NOMO-1 treated with DMSO at 0.1 percent for 48 hours (cell line): Measurements from ENCODE around the gene RAB31.
A peak's percentile ranks its signal among the peaks of the same experiment; 100 is the strongest.
"Not testable (repeated sequence)": the region's sequence is repeated elsewhere in the genome, so short reads cannot be mapped to it uniquely, and the experiment has no call there.

Experiments used
- DNase-seq: peaks from one replicate; lab custom pipeline; 2025; ENCODE audit not compliant: unreplicated experiment; lab: John Stamatoyannopoulos, UW

Gene RAB31

DNA sequence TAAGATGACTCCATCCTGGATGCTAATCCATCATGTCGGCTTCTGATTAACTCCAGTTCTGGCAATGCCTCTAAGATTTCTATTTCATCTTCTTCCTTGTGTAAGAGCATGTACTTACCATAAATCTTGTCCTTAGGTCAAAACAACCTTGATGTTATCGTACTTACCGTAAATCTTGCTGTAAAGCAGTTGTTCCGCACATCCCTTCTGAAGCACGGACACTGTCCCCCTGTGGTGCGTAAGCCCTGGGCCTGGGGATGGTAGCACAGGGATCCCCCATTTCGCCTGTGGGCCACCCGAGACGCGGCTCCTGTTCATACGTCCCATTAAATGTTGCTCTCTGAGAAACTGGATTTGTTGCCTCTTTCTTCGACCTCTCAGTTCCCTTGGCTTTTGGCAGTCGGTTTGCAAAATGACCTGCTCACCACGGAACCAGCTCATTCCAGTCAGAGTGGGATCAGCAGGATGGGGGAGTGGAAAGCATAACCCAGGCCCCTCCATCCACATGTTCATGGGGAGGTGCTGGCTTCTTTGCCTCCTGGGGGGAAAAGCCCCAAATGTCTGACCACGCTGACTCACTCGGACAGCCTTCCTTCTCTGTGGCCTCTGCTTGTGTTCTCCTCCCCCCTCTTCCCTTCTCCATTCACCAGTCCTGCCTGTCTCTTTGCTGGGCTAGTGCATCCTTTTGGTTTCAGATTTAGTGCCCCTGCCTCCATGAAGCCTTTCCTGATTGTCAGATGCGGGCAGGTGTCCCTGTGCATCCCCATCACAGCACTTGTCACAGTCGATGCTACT, 49.9 kb downstream of the RAB31 start:
- no peak for DNase-seq

DNA sequence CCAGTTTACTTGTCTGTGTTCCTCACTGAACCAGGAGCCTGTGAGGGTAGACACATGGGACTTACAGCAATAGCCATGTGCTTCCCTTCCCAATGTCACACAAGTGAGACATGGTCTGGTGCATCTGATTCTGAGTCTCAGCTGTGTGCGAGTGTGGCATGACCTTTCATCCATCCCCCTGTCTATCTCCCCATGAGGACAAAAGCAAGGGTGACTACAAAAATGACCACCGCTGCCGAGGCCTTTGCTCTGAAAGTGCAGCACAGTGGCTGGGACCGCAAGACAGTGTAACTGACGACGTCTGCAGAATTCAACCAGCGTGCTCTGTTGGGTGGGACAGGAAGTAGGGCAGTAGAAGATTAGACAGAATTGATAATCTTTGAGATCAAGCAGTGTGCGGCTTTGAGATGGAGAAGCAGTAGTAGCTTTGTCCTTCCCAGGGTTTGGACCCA, 50.5 kb downstream of the RAB31 start:
- no peak for DNase-seq

DNA sequence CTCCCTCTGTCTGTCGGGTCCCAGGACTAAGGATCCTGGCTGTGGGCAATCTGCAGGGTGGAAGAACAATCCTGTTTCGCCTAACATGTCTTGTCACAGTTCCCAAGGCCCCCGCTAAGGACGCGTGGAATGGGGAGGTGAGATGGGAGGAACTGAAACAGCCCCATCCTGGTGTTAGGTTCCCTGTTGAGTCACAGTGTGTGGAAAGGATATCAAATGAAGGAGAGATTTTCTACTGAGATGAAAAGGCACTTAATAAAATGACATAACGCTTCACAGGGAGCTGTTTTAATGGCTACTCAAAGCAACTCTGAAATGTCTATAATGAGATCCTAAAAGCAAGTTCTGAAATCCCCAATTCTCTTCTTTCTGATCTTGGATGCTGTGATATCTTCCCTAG, 52.5 kb downstream of the RAB31 start:
- DNase-seq = no peak

DNA sequence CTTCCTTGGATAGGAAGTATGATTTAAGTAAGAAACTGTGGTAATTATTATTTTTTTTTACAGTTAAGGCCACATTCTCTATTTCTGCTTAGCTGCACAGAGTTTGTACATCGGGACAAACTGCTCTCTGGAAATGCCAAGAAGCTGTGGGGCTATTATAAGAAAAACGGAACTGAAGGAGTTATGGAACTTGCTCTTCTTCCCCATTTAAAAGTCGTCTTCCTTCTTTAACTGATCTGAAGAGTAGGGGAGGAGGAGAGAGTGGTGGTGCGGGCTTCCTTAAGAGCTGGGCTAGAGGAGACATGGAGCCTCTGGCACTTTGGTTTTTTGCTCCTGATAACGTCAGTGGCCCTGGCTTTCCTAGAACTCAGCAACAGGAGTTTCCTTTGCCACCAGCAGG, 54.4 kb downstream of the RAB31 start:
- peak; percentile 94 for DNase-seq

DNA sequence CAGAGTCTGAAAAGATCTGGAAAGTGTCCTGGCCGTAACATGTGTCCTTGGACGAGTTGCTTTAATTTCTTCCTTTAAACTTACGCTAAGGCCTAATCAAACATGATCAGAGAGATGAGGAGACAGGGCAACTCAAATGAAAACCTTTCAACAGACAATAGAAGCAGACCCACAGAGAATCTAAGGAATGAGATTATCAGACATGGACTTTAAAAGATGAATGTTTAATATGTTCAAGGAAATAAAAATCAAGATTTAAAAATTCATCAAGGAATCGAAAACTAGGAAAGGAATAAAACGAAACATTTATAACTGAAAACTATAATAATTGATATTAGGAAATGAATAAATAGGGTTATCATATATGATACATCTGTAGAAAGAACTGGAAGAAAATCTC, 55.1 kb downstream of the RAB31 start:
- DNase-seq = no peak

DNA sequence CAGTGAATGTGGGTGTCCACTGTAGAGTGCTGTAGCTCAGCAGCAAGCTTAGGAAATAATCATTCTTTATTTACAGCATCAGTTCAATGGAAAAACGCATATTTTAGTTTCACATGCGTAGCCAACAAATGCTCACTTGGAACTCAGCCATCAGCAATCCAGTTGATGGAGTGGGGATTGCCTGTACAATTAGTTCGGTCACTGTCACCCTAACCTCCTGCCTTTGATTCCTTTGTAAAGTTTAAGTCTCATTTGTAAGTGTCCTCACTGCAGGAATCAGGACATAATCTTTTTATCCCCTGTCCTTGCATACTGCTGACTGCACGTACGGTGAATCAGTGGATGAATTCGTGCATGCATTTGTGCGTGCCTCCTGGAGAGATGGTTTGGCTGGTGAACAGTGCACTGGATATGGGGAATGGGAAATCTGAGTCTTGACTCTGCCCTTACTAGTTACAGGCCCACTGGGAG, 55.9 kb downstream of the RAB31 start:
- DNase-seq = no peak

DNA sequence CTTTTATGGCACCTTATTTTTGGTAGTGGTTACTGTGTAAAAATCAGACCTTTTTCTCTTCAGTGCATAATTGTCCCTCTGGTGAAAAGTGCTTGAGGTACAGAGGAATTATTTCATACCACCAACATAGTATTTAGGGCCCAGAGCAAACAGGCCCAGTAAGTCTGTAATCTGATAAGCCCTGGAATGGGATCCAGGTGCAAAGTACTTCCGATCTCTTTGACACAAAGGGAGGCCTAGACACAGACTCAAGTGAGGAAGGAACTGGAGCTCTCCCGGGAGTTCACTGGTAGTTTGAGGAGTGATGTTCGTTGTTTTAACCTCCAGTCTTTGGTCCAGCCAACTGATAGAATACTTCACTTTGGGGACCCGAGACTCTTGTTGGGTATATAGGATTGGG, 57.4 kb downstream of the RAB31 start:
- DNase-seq = no peak

DNA sequence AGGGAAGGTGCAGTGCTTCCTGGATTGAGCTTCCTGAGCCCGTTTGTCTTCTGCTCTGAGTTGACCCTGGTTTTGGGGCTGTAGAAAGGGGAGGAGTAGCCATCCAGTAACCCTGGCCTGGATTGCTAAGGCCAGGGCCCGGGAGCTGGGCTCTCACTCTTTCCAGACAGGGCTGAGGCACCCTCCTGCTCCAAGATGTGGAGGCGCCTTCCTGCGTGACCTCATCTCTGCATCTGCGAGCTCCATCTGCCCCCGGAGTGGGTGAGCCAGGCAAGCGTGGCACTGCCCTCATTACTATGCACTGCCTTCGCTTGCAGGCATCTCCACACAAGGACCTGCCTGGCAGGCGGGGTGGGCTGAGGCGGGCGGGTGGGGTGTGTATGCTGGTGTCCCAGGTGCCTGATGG, 58.0 kb downstream of the RAB31 start:
- DNase-seq = no peak

DNA sequence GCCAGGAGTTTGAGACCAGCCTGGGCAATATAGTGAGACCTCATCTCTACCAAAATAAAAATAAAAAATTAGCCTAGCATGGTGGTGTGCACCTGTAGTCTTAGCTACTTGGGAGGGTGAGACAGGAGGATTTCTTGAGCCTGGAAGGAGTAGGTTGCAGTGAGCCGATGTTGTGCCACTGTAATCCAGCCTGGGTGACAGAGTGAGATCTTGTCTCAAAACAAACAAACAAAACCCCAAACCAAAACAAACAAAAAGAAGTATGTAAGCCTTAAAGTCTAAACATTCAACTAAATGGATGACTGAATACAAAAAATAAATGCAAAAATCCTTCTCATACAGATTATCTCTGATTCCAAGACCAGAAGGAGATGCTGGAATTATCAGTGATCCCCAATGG, 58.6 kb downstream of the RAB31 start:
- no peak for DNase-seq

DNA sequence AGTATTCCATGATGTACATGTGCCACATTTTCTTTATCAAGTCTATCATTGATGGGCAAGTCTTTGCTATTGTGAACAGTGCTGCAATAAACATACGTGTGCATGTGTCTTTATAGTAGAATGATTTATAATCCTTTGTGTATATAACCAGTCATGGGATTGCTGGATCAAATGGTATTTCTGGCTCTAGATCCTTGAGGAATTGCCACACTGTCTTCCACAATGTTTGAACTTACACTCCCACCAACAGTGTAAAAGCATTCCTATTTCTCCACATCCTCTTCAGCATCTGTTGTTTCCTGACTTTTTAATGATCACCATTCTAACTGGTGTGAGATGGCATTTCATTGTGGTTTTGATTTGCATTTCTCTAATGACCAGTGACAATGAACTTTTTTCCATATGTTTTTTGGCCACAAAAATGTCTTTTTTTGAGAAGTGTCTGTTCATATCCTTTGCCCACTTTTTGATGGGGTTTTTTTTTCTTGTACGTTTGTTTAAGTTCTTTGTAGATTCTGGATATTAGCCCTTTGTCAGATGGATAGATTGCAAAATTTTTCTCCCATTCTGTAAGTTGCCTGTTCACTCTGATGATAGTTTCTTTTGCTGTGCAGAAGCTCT, 60.1 kb downstream of the RAB31 start:
- DNase-seq = not testable (repeated sequence)

DNA sequence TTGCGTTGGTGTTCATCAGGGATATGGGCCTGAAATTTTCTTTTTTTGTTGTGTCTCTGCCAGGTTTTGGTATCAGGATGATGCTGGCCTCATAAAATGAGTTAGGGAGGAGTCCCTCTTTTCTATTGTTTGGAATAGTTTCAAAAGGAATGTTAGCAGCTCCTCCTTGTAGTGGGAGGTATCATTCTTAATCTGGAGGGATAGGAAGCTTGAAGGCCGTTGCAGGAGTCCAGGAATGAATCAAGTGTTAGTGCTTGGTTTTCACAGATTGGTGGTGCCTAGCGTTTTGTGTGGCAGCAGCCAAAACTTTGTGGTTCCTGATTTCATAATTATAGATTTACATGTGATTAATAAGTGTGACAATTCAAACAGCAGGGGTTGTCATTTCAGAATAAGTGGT, 62.0 kb downstream of the RAB31 start:
- DNase-seq = not testable (repeated sequence)

DNA sequence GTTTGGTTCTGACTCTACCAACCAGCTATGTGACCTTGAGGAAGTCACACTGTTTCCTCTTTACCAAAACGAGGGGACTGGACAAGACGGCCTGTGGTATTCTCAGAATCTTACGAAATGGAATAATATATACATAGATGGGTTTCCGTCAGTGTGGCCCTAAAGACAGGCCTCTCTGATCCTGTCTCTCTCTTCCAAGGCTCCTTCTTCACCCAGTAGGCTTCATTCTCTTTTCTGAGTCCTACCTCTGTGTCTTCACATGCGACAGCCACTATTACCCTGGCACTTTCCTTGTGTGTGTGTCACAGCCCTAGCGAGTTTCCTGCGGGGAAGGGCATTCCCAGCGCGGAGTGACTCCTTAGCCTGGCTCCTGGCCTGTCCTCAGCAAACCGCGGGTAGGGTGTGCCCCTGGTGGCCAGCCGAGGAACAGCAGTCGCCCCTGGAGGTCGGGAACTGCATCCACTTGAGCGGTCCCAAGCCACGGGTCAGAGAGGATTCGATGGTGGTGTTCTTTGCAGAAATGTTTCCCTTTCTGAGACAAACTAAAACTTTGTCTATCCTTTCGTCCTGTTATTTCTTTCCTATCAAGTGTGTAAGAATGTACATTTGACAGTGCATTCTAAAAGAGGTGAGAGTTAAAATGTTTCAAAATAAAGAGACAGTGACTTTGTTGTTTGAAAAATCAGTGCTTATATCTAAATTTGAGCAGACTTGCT, 63.3 kb downstream of the RAB31 start:
- peak; percentile 89 for DNase-seq

DNA sequence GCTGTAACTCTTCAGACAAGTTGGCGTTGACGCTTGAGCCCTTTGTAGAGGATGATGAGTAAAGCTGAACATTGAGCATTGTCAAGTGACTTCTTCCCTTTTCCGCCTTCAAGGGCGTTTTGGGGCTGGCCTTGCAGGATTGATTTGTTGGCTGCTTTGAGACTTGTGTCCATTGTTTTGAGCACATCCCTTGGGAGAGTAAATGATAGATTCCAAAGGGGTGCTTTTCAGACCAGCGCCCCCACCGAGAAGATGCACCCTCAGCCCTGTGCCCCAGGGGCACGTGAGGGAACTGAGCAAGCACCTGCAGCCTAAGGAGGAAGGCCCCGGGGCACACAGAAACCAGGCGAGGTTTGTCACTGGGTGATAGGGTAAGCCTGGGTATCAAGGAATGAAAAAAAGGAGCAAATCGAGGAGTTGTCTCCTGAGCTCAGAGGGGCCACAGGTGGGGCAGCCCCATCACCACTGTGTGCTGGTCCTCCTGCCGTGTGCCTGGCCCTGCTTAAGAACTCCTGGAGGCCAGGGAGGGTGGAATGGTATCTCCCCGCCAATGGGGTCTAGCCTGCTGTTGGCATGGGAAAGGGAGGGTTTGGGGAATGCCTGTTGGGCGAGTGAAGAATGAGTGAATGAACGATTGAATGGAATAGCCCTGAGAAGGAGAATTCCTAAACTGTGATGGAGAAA, 64.0 kb downstream of the RAB31 start:
- DNase-seq = peak; percentile 36

DNA sequence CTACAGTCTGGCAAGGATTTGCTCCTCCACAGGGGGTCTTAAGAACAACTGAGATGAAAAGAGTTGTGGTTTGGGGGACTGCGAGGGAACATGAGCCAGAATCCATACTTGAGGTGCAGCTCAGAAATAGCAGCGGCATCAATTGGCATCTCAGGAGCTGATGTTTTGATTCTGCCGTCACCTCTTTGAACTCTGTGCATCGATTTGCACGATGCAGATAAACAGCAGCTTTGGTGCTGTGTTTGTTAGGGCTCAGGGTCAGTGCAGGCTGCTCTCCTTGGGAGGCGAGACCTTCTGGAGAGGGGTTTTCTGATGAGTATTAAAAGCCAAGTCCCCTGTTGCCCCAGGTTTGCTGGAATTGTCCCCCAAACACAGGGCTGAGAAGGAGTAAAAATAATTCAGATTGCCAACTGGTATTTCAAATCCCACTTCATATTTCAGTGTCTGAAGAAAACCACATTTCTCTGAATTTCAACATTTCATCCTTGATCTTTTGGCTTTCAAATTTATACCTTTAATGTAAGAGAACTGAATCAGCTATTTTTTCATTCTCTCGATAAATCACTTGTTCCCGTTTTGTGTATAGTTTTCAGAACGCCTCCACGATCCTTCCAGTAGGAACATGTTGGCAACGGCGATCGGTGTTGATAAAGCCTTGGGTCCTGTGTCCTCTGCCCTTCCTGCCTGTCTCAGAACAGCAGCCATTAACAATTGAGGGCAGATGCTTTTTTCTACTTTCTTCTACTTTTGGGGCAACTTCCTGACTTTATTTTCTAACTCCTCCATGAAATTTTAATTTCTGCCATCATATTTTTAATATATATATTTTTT, 65.0 kb downstream of the RAB31 start:
- no peak for DNase-seq

DNA sequence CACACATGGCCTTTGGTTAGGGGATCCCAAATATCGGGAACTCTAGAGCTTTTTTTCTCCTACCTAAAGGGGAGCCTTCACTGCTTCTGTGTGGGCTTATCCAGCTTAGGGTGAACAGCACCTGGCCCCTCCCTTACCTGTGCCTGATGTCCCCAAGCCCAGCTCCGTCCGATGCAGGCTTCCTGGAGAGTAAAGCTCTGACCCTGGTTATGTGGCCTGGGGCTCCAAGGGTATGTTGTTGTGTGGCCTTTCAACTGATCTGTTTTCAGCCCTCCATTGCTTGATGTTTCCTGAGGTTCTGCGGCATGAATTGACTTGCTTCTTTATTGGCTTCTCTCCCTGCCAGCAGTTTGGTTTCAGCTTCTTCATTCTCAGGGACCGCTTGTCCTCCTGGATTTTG, 66.0 kb downstream of the RAB31 start:
- no peak for DNase-seq

DNA sequence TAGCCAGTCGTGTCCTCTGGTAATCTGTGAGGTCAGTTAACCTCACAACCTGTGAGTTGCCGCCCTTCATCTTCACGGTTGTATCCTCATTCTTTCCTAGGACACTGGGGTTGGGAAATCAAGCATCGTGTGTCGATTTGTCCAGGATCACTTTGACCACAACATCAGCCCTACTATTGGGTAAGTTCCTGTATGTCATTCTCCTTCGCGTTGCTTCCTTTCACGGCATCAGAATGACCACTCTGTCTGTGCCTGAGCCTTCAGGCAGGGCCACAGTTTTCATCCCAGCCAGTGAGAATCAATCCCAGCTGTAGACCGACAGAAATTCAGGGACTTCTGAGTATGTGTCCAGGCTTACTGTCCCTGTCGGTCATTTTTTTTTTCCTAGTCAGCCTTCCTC, 67.1 kb downstream of the RAB31 start:
- DNase-seq = peak; percentile 77

DNA sequence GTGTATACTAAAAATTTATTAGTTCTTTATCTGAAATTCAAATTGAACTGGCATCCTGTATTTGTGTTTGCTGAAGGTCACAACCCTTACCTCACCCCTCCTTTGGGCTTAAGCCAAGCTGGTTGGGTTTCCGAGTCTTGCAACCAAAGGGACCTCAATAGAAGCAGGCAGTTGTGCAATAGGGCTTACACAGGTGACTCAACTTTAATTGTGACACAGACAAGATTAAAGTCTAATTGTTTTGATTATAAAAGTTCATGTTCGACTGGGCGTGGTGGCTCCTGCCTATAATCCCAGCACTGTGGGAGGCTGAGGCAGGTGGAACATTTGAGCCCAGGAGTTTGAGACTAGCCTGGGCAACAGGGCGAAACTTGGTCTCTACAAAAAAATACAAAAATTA, 71.5 kb downstream of the RAB31 start:
- peak; percentile 83 for DNase-seq

DNA sequence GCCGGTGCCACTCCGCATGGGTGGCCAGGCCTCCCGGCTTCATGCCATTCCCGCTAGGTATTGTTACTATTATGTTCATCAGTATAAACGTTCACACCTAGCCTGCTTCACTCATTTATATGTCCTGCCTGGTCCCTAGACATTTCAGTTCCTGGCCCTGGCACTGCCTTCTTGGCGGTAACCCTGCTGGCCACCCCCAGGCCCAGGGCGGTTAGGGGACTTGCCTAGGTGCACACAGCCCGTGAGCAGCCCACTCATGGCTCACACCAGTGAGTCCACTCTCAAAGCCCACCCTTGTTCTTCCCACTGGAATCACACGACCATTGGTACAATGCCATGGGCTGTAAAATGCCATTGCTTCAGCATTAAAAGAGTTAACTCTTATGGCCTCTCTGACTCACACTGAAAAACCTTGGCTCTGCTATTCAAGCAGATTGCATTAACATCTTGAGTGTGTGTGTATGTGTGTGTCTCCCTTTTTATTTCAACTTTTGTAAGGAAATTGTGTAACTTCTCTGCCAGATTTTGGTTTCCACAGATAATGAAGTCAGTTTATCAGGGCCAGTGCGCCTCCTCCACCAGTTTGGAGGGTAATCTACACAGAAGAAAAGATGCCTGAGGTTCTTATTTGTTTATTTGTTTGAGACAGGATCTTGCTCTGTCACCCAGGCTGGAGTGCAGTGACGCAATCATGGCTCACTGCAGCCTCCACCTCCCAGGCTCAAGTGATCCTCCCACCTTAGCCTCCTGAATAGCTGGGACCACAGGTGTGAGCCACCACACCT, 74.2 kb downstream of the RAB31 start:
- DNase-seq = peak; percentile 96

DNA sequence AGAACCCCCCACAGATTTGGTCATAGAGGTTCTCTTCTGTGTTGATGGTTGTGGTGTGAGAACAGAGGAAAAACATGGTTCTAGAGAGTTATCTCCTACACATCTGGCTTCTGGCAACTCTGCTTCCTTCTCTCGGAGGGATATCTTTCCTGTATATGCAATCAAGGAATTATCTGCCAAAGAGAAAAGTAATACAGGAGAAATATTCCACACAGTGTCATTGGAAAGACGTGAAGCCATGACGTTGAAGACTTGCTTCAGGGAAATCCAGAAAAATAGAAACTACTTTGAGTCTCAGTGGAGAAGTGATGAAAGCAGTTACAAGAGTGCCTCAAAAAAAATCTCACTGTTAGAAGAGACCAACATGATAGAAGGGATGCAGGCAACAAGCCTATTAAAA, 78.5 kb downstream of the RAB31 start:
- no peak for DNase-seq

DNA sequence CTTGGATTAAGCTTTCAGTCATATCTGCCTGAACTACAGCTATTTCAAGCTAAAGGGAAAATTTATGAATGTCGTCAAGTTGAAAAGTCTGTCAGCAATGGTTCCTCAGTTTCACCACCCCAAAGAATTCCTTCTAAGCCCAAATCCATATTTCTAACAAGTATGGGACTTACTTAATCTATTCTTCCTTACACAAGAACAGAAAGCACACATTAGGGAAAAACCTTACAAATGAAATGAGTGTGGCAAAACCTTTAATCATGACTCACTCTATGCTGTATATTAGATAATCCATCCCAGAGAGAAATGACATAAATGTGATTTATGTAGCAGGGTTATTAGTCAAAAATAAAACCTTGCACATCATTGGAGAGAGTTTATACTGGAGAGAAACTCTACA, 78.9 kb downstream of the RAB31 start:
- DNase-seq = no peak
